Right renal pelvis (tissue), 4 donors: Measurements from ENCODE around the gene DCLRE1B. TPM values are rescaled to one million over a fixed set of nuclear protein-coding genes. Genes with fewer than 3 reads are reported as not detected.
A peak's percentile ranks its signal among the peaks of the same experiment; 100 is the strongest.

Experiments used
- DNase-seq, 4 donors: peaks; one replicate each; pipeline ENCODE4 v3.0.0-alpha.2; 2013; ENCODE audit warnings: low read depth in 4 of 4, low spot score in 3 of 4, missing footprints in 1 of 4
- polyA plus RNA-seq, 4 donors: library from polyadenylated mRNA; unstranded; fragments of 120-200 nt; gene quantifications; one replicate each; pipeline ENCODE4 v1.2.1, GENCODE V29; 2013; ENCODE audit not compliant: insufficient read length in 4 of 4

DCLRE1B gene
- 10 to 100 TPM; 10.2 to 12.7 (median 11.1) TPM for polyA plus RNA-seq

GRCh38 chr1:113904674-113905434, at the start of gene DCLRE1B, which contains the start of gene AP4B1:
Gene DCLRE1B, plus strand, starts transcription at chr1:113905326. Its CDS starts 261 bp downstream, at chr1:113905587.
Gene AP4B1, minus strand, starts transcription at chr1:113904799. Its CDS starts 82 bp downstream, at chr1:113904717.
- DNase-seq, result peak; percentile 98 to 99 (median 98)

GRCh38 chr1:113855630-113856400, 49.3 kb upstream of the DCLRE1B start:
- DNase-seq, result no peak

- no peak for DNase-seq
These were observed 48.7 kb upstream of the DCLRE1B start for GRCh38 chr1:113856401-113856790.

- no peak for DNase-seq
These were observed 47.4 kb upstream of the DCLRE1B start for GRCh38 chr1:113857776-113858175.

- no peak for DNase-seq
These were observed 46.7 kb upstream of the DCLRE1B start for GRCh38 chr1:113858418-113858817.

- DNase-seq, result no peak
These were observed 46.1 kb upstream of the DCLRE1B start for GRCh38 chr1:113858982-113859381.

GRCh38 chr1:113859478-113860175, 45.5 kb upstream of the DCLRE1B start:
- no peak for DNase-seq

- DNase-seq, result no peak
These were observed 44.2 kb upstream of the DCLRE1B start for GRCh38 chr1:113860891-113861290.

GRCh38 chr1:113861641-113862040, 43.5 kb upstream of the DCLRE1B start:
- DNase-seq, result no peak

GRCh38 chr1:113868387-113869083, 36.6 kb upstream of the DCLRE1B start:
- no peak for DNase-seq

GRCh38 chr1:113870778-113871177, 34.3 kb upstream of the DCLRE1B start:
- no peak for DNase-seq

GRCh38 chr1:113871597-113872113, 33.5 kb upstream of the DCLRE1B start, which contains the start of gene PTPN22:
Gene PTPN22, minus strand, starts transcription at chr1:113871712.
- DNase-seq, result no peak

GRCh38 chr1:113872219-113872935, 32.7 kb upstream of the DCLRE1B start:
- no peak for DNase-seq

- DNase-seq, result no peak
These were observed 30.9 kb upstream of the DCLRE1B start for GRCh38 chr1:113874012-113874879.

- no peak for DNase-seq
These were observed 29.4 kb upstream of the DCLRE1B start for GRCh38 chr1:113875714-113876113.

GRCh38 chr1:113876176-113876575, 28.9 kb upstream of the DCLRE1B start:
- DNase-seq, result no peak

GRCh38 chr1:113879739-113880038, 25.4 kb upstream of the DCLRE1B start:
- no peak for DNase-seq

GRCh38 chr1:113881661-113882060, 23.5 kb upstream of the DCLRE1B start:
- no peak for DNase-seq
